Neural cell (in vitro differentiated cells): ENCODE results near the gene POU3F3. TPM values are rescaled to one million over a fixed set of nuclear protein-coding genes. Genes with fewer than 3 reads are reported as not detected.

Experiments used
- H2AFZ ChIP-seq: fragments of 200-600, 300-800 bp; sonication (generic), shearing (Covaris generic); 2 replicates; pipeline ENCODE4 v1.6.0; 2014; ENCODE audit warnings: low read depth, mild to moderate bottlenecking, antibody characterized with exemption, low read length, moderate library complexity
- H3F3A ChIP-seq: fragments of 200-600 bp; shearing (Covaris generic); 2 replicates; pipeline ENCODE4 v1.6.1; 2016; ENCODE audit warnings: mild to moderate bottlenecking, moderate library complexity, mixed read lengths, antibody characterized with exemption, low read length; ENCODE audit not compliant: insufficient read depth, poor library complexity, severe bottlenecking
- H3K27ac ChIP-seq: fragments of 200-600, 300-800 bp; sonication (generic), shearing (Covaris generic); 2 replicates; pipeline ENCODE4 v1.5.1; 2014; ENCODE audit warnings: mild to moderate bottlenecking, low read length, moderate library complexity
- H3K27me3 ChIP-seq: fragments of 300-800, 200-600 bp; sonication (generic), shearing (Covaris generic); 2 replicates; pipeline ENCODE4 v1.6.0; 2014; ENCODE audit warnings: mild to moderate bottlenecking, low read depth, low read length, moderate library complexity; ENCODE audit not compliant: insufficient read depth
- H3K36me3 ChIP-seq: fragments of 300-800, 200-600 bp; sonication (generic), shearing (Covaris generic); 2 replicates; pipeline ENCODE4 v1.5.1; 2014; ENCODE audit warnings: mild to moderate bottlenecking, antibody characterized with exemption, low read length, moderate library complexity; ENCODE audit not compliant: insufficient read depth
- H3K4me2 ChIP-seq: fragments of 300-800, 200-600 bp; sonication (generic), shearing (Covaris generic); 2 replicates; pipeline ENCODE4 v1.6.0; 2014; ENCODE audit warnings: mild to moderate bottlenecking, low read length
- H3K4me3 ChIP-seq: fragments of 300-800, 200-600 bp; sonication (generic), shearing (Covaris generic); 2 replicates; pipeline ENCODE4 v1.5.1; 2014; ENCODE audit warnings: mild to moderate bottlenecking, low read length, moderate library complexity
- H3K79me2 ChIP-seq: fragments of 200-600 bp; shearing (Covaris generic); replicated peaks from 2 replicates; pipeline ENCODE4 v1.6.0; 2014; ENCODE audit warnings: mild to moderate bottlenecking, low read length, moderate library complexity; ENCODE audit not compliant: insufficient read depth
- H3K9ac ChIP-seq: fragments of 300-800, 200-600 bp; sonication (generic), shearing (Covaris generic); 2 replicates; pipeline ENCODE4 v1.6.1; 2016; ENCODE audit warnings: mild to moderate bottlenecking, low read length, mixed read lengths
- H3K9me2 ChIP-seq: fragments of 200-600 bp; shearing (Covaris generic); 2 replicates; pipeline ENCODE4 v1.6.1; 2016; ENCODE audit warnings: mild to moderate bottlenecking, low read length, mixed read lengths; ENCODE audit not compliant: insufficient read depth
- H3K9me3 ChIP-seq: fragments of 200-600, 300-800 bp; sonication (generic), shearing (Covaris generic); 2 replicates; pipeline ENCODE4 v1.6.1; 2016; ENCODE audit warnings: mild to moderate bottlenecking, mixed run types, low read length, moderate library complexity, mixed read lengths
- H4K20me1 ChIP-seq: fragments of 200-600 bp; shearing (Covaris generic); 2 replicates; pipeline ENCODE4 v1.6.1; 2016; ENCODE audit warnings: mild to moderate bottlenecking, mixed run types; ENCODE audit not compliant: insufficient read depth
- EP300 ChIP-seq: fragments of 450-650 bp; conservative IDR thresholded peaks from 2 replicates; pipeline ENCODE4 v1.6.1; 2014; ENCODE audit warnings: antibody characterized with exemption, mild to moderate bottlenecking, moderate library complexity; ENCODE audit not compliant: poor library complexity, severe bottlenecking
- EZH2 ChIP-seq: fragments of 200-600, 300-800 bp; shearing (Covaris generic), sonication (generic); IDR thresholded peaks from 2 replicates; pipeline ENCODE4 v1.6.1; 2014; ENCODE audit warnings: antibody characterized with exemption, low read length, borderline replicate concordance, mild to moderate bottlenecking; ENCODE audit not compliant: insufficient read depth, poor library complexity, severe bottlenecking
- MXI1 ChIP-seq: fragments of 450-650 bp; conservative IDR thresholded peaks from 2 replicates; pipeline ENCODE4 v1.6.1; 2014; ENCODE audit warnings: antibody characterized with exemption, mild to moderate bottlenecking; ENCODE audit not compliant: poor library complexity, severe bottlenecking
- POLR2AphosphoS5 ChIP-seq: IDR thresholded peaks from 2 replicates; pipeline ENCODE4 v1.6.1; 2012
- RAD21 ChIP-seq: fragments of 450-650 bp; conservative IDR thresholded peaks from 2 replicates; pipeline ENCODE4 v1.6.1; 2014; ENCODE audit warnings: antibody characterized with exemption, mild to moderate bottlenecking, moderate library complexity
- SMC3 ChIP-seq: fragments of 450-650 bp; conservative IDR thresholded peaks from 2 replicates; pipeline ENCODE4 v1.6.1; 2014; ENCODE audit warnings: antibody characterized with exemption, mild to moderate bottlenecking, moderate library complexity; ENCODE audit not compliant: poor library complexity
- TAF1 ChIP-seq: IDR thresholded peaks from 2 replicates; pipeline ENCODE4 v1.6.1; 2012; ENCODE audit warnings: low read depth
- polyA plus RNA-seq: library from polyadenylated mRNA; depleted of rRNA; stranded (reverse); fragments of >200 nt; gene quantifications from 2 replicates; pipeline ENCODE4 v1.2.3, GENCODE V29; 2014
- TF ChIP-seq, protein P1 (sequence below): IDR thresholded peaks from 2 replicates; pipeline ENCODE4 v1.6.1; 2012; ENCODE audit warnings: borderline replicate concordance
- TF ChIP-seq, protein P2 (sequence below): fragments of 450-650 bp; IDR thresholded peaks from 2 replicates; pipeline ENCODE4 v1.5.1; 2014; ENCODE audit warnings: antibody characterized with exemption, mild to moderate bottlenecking, moderate library complexity; ENCODE audit not compliant: poor library complexity, severe bottlenecking

POU3F3 gene
- polyA plus RNA-seq, 1 donor from 2014 or later = 69.3 TPM

DNA sequence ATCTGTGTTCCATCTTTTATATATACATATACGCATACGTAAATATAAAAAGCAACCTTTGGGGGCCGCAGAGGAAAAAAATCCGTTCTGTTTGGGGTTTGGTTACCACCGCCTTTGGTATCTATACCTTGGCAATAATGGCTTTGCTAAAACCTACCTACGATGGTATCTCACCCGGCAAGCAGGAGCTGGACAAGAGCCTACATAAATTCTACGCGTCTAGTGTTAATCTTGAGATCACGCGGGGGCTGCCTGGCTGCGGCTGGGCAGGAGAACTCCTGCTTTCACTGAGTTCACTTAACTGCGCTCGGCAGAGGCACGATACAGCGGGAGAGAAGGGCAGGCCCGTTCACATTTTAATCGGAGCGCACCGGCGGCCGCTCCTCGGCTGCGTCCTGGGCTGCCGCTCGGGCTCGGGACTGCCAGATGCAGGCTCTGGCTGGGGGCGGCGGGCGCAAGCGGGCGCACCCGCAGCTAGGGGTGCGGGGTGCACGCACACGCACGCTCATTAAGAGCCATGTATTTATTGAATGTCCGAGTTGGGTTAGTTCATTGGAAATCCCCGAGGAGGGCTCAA lies 1.7 kb upstream of the POU3F3 start:
- Histone ChIP-seq H3K36me3 (peaks cover 4% of the 10 kb centered on the region), H3K27ac (peak overlapping the region; percentile 99), H3K79me2 (peaks cover 67% of the 10 kb centered on the region), H3K4me3 (peak overlapping the region; percentile 79), H3K9me2 (no peaks in the 10 kb centered on the region), H3K9me3 (no peaks in the 10 kb centered on the region), H3K4me2 (peak overlapping the region; percentile 96), H3F3A (peaks cover 13% of the 10 kb centered on the region), H2AFZ (peak overlapping the region; percentile 24), H3K9ac (peak overlapping the region; percentile 95), H3K27me3 (no peaks in the 10 kb centered on the region), H4K20me1 (peaks cover 16% of the 10 kb centered on the region)
- TF ChIP-seq RAD21 (no peak), TAF1 (no peak), MXI1 (peak; percentile 29), EP300 (peak; percentile 8), SMC3 (no peak)

- peaks cover 67% of the 10 kb centered on the region for H3K79me2 ChIP-seq
Measured at GRCh38 chr2:104854498-104855220, 744 bp downstream of the POU3F3 start.

More at GRCh38 chr2:104854498-104855220, 744 bp downstream of the POU3F3 start:
- peaks cover 40% of the 10 kb centered on the region for H4K20me1 ChIP-seq
- H3K36me3 ChIP-seq = peaks cover 4% of the 10 kb centered on the region
- no peak overlapping the region for H2AFZ ChIP-seq
- no peaks in the 10 kb centered on the region for H3K9me3 ChIP-seq
- peak overlapping the region; percentile 93 for H3K27ac ChIP-seq
- peak overlapping the region; percentile 88 for H3K9ac ChIP-seq
- no peaks in the 10 kb centered on the region for H3K9me2 ChIP-seq
- peak overlapping the region; percentile 46 for H3K4me2 ChIP-seq
- H3F3A ChIP-seq = peaks cover 12% of the 10 kb centered on the region
- peak overlapping the region; percentile 79 for H3K4me3 ChIP-seq
- H3K27me3 ChIP-seq = no peaks in the 10 kb centered on the region
- TF ChIP-seq TAF1 = no peak
- TF ChIP-seq EP300 = no peak
- peak; percentile 14 for TF ChIP-seq MXI1
- peak; percentile 9 for TF ChIP-seq POLR2AphosphoS5
- TF ChIP-seq SMC3 = no peak
- TF ChIP-seq, protein P1, sequence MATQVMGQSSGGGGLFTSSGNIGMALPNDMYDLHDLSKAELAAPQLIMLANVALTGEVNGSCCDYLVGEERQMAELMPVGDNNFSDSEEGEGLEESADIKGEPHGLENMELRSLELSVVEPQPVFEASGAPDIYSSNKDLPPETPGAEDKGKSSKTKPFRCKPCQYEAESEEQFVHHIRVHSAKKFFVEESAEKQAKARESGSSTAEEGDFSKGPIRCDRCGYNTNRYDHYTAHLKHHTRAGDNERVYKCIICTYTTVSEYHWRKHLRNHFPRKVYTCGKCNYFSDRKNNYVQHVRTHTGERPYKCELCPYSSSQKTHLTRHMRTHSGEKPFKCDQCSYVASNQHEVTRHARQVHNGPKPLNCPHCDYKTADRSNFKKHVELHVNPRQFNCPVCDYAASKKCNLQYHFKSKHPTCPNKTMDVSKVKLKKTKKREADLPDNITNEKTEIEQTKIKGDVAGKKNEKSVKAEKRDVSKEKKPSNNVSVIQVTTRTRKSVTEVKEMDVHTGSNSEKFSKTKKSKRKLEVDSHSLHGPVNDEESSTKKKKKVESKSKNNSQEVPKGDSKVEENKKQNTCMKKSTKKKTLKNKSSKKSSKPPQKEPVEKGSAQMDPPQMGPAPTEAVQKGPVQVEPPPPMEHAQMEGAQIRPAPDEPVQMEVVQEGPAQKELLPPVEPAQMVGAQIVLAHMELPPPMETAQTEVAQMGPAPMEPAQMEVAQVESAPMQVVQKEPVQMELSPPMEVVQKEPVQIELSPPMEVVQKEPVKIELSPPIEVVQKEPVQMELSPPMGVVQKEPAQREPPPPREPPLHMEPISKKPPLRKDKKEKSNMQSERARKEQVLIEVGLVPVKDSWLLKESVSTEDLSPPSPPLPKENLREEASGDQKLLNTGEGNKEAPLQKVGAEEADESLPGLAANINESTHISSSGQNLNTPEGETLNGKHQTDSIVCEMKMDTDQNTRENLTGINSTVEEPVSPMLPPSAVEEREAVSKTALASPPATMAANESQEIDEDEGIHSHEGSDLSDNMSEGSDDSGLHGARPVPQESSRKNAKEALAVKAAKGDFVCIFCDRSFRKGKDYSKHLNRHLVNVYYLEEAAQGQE = no peak
- no peak for TF ChIP-seq RAD21
- no peak for TF ChIP-seq EZH2
- TF ChIP-seq, protein P2, sequence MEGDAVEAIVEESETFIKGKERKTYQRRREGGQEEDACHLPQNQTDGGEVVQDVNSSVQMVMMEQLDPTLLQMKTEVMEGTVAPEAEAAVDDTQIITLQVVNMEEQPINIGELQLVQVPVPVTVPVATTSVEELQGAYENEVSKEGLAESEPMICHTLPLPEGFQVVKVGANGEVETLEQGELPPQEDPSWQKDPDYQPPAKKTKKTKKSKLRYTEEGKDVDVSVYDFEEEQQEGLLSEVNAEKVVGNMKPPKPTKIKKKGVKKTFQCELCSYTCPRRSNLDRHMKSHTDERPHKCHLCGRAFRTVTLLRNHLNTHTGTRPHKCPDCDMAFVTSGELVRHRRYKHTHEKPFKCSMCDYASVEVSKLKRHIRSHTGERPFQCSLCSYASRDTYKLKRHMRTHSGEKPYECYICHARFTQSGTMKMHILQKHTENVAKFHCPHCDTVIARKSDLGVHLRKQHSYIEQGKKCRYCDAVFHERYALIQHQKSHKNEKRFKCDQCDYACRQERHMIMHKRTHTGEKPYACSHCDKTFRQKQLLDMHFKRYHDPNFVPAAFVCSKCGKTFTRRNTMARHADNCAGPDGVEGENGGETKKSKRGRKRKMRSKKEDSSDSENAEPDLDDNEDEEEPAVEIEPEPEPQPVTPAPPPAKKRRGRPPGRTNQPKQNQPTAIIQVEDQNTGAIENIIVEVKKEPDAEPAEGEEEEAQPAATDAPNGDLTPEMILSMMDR = no peak
